ENCODE results near the gene FAM168A. TPM values are rescaled to one million over a fixed set of nuclear protein-coding genes. Genes with fewer than 3 reads are reported as not detected.

The FAM168A gene
- total RNA-seq, 4 donors from 2014 or later, result 10.7 to 28.1 (median 20.5) TPM

GRCh38 chr11:73398721-73399120, 199.2 kb downstream of the FAM168A start:
- TF ChIP-seq, protein P1, sequence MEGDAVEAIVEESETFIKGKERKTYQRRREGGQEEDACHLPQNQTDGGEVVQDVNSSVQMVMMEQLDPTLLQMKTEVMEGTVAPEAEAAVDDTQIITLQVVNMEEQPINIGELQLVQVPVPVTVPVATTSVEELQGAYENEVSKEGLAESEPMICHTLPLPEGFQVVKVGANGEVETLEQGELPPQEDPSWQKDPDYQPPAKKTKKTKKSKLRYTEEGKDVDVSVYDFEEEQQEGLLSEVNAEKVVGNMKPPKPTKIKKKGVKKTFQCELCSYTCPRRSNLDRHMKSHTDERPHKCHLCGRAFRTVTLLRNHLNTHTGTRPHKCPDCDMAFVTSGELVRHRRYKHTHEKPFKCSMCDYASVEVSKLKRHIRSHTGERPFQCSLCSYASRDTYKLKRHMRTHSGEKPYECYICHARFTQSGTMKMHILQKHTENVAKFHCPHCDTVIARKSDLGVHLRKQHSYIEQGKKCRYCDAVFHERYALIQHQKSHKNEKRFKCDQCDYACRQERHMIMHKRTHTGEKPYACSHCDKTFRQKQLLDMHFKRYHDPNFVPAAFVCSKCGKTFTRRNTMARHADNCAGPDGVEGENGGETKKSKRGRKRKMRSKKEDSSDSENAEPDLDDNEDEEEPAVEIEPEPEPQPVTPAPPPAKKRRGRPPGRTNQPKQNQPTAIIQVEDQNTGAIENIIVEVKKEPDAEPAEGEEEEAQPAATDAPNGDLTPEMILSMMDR (IDR thresholded peaks at IDR 0.05), result no peak
- no peak for TF ChIP-seq POLR2A (IDR thresholded peaks at IDR 0.05)
- H3K4me3 ChIP-seq (ENCODE audit: low read depth, poor library complexity, severe bottlenecking), result no peak overlapping the region
- peak in 1 of 2 donors; percentile 84 for DNase-seq (ENCODE audit: low spot score in 2 of 2)
- WGBS, 2 donors, result 94 to 100% methylated on average over 2 of the region's 2 CpGs
- intact Hi-C loops (cut with DNase I; ENCODE audit: low total_unique reads), result no loop called here

GRCh38 chr11:73398132-73398526, 199.8 kb downstream of the FAM168A start:
- intact Hi-C loops (cut with DNase I; ENCODE audit: low total_unique reads), result no loop called here
- DNase-seq (ENCODE audit: low spot score in 2 of 2), result no peak
- TF ChIP-seq, protein P1 (IDR thresholded peaks at IDR 0.05), result no peak
- no peak for TF ChIP-seq POLR2A (IDR thresholded peaks at IDR 0.05)
- WGBS, 2 donors, result 72 to 74% methylated on average over 4 to 5 of the region's 5 CpGs
- no peak overlapping the region for H3K4me3 ChIP-seq (ENCODE audit: low read depth, poor library complexity, severe bottlenecking)

DNA sequence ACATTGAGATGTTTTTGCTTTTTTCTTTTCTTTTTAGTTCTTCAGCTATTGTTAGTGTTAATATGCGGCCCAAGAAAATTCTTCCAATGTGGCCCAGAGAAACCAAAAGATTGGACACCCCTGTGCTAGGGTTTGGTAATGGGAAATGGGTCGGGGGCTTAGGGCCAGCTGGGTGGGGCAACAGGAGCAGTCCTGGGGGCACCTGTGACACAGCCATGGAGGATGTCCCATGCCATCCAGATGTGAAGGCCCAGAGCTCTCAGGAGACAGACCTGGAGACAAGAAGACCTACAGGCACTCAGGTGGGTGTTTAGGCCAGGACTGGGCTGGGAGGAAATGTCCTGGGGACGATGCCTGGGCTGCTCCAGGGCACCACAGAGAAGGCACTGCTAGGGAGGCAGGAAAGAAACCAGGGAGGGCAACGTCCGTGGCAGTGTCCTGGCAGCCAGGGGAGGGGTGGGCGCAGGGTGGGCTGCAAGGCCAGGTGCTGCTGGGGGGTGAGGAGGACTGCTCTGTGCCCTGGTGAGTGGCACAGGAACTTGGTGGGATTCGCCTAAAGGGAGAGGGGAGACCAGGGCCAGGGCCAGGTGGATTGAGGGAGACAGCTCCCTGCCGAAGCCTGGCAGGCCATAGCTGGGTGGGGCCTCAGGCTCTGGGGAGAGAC, 200.3 kb downstream of the FAM168A start:
- TF ChIP-seq, protein P1 (IDR thresholded peaks at IDR 0.05), result no peak
- TF ChIP-seq POLR2A (IDR thresholded peaks at IDR 0.05), result no peak
- no peak overlapping the region for H3K4me3 ChIP-seq (ENCODE audit: low read depth, poor library complexity, severe bottlenecking)
- intact Hi-C loops (cut with DNase I; ENCODE audit: low total_unique reads), result no loop called here
- WGBS, 2 donors, result 88 to 93% methylated on average over 8 of the region's 8 CpGs
- peak in 1 of 2 donors; percentile 76 for DNase-seq (ENCODE audit: low spot score in 2 of 2)

DNA sequence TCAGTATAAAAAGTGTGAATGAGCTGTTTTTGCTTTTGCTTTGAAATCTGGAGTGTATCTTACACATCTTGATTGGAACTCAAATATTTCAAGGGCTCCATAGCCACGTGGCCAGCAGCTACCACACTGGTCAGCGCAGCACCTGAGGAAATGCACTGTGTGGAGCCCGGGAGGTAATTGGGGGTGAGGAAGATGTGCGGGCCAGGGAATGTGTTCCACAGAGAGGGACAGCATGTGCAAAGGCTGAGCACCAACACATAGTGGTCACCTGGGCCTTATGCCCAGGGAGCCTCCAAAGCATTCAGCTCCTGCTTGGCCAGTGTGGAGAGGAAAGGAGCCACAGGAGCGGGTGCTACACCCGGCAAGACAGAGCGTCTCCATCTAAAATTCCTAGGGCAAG, 200.9 kb downstream of the FAM168A start:
- intact Hi-C loops (cut with DNase I; ENCODE audit: low total_unique reads), result no loop called here
- DNase-seq (ENCODE audit: low spot score in 2 of 2), result peak in 1 of 2 donors; percentile 77

GRCh38 chr11:73396251-73396930, 201.5 kb downstream of the FAM168A start:
- DNase-seq (ENCODE audit: low spot score in 2 of 2), result peak in 1 of 2 donors; percentile 81
- 63 to 64% methylated on average over 6 of the region's 6 CpGs for WGBS, 2 donors
- intact Hi-C loops (cut with DNase I; ENCODE audit: low total_unique reads), result no loop called here
- no peak overlapping the region for H3K4me3 ChIP-seq (ENCODE audit: low read depth, poor library complexity, severe bottlenecking)
- TF ChIP-seq POLR2A (IDR thresholded peaks at IDR 0.05), result no peak
- TF ChIP-seq, protein P1 (IDR thresholded peaks at IDR 0.05), result no peak

More for the DNA sequence above, 200.9 kb downstream of the FAM168A start:
- TF ChIP-seq, protein P1 (IDR thresholded peaks at IDR 0.05), result no peak
- TF ChIP-seq POLR2A (IDR thresholded peaks at IDR 0.05), result no peak
- 75 to 76% methylated on average over 7 of the region's 7 CpGs for WGBS, 2 donors
- H3K4me3 ChIP-seq (ENCODE audit: low read depth, poor library complexity, severe bottlenecking), result no peak overlapping the region

Data from lower leg skin (tissue), 4 donors.